Mucosa of gallbladder (tissue), 1 donor: ENCODE measurements around the gene NUDCD3. TPM values are rescaled to one million over a fixed set of nuclear protein-coding genes. Genes with fewer than 3 reads are reported as not detected.
"Not testable (repeated sequence)": the region's sequence is repeated elsewhere in the genome, so short reads cannot be mapped to it uniquely, and the experiment has no call there.

Experiments used
- DNase-seq: peaks from one replicate; pipeline ENCODE4 v3.0.0-alpha.2; 2020; ENCODE audit warnings: low spot score
- total RNA-seq: library from RNA; stranded (reverse); gene quantifications from one replicate; pipeline ENCODE4 v1.2.1, GENCODE V29; 2021
- donor health status: DM: no; HTN: no; CAD: no.

The NUDCD3 gene
- total RNA-seq, 1 donor from 2014 or later, result 122 TPM

GRCh38 chr7:44448922-44449583, 41.4 kb downstream of the NUDCD3 start:
- DNase-seq, result no peak

- no peak for DNase-seq
Measured at GRCh38 chr7:44447874-44448425, 42.5 kb downstream of the NUDCD3 start.

- DNase-seq, result no peak
Measured at GRCh38 chr7:44445986-44446671, 44.3 kb downstream of the NUDCD3 start.

GRCh38 chr7:44441079-44441478, 49.4 kb downstream of the NUDCD3 start:
- DNase-seq, result no peak

- DNase-seq, result no peak
Measured at GRCh38 chr7:44440577-44441078, 49.8 kb downstream of the NUDCD3 start.

DNA sequence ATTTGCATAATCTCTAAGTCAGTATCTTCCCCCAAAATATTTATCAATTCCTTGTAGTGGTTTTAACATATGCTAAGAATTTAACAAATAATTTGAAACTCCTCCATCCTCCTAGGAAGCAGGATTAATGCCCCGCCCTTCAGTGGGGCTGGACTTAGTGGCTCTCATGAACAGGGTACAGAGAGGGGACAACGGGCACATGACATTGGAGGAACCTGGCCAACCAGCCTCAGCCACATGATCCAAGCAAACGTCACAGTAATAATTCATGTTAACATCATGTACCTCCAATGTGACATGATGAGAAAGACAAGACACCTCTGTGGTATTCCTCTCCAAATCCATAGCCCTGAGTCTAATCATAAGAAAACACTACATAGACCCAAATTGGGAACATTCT, 50.5 kb downstream of the NUDCD3 start:
- no peak for DNase-seq

DNA sequence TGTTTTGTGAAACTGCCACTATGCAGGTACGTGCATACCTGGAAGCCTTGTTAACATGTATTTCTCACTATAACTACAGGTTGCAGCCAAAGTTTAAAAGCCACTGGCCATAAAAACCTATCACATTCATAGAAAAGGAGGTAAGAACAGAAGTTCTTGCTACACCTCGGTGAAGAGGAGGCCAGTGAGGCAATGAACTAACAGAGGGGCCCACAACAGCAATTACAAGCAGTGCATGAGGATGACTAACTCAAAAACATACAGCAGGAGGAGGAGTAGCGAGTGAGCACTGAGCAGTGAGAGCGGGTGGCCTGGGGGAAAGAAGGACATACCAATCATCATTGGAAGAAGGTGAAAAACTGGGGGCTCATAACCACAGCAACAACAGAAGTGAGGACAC, 51.6 kb downstream of the NUDCD3 start:
- DNase-seq, result no peak

DNA sequence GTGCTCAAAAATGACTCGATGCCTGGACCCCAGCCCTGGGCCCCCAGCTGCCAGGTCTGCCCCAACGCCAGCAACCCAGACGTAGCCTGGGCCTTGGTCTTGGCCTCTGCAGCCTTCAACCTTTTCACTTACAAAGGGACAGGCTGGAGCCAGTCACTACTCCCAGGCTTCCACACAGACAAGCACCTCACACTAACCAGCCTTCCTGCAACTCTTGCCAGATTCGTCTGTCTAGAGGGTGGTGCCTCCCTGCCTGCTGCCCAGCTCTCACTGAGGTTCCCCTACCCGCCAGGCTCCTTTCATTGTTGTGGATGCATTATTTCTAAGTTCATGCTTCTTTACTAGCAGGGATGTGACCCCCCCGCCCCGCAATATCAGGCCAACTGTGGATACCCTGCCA, 56.3 kb downstream of the NUDCD3 start:
- DNase-seq, result no peak

DNA sequence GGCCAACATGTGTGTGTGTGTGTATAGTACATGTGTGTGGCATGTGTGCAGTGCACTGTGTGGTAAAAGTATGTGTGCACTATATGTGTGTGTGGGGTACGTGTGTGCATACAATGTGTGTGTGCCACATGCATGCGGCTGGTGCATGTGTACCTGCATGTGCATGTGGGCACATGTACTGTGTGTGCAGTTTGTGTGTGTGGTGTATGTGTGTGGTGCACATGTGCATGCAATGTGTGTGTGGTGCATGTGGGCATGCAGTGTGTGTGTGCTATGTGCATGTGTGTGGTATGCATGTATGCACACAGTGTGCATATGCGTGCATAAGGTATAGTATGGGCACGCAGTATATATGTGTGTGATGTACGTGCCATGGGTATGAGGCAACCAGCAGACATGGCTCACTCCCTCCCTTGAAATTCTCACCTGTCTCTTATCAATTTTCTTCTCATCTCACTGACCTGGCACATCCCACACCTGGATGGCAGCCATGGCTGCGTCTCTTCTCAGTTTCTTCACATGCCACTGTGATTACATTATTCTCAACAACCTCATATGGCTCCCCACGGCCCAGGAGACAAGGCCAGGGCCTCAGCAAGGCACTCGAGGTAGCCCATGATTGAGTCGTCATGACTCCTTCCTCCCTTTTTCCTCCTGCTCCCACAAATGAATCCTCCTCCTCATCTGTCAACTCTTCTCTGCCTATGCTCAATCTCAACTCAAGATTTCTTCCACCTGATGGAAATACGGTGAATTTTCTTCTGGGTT, 57.0 kb downstream of the NUDCD3 start:
- DNase-seq, result no peak

DNA sequence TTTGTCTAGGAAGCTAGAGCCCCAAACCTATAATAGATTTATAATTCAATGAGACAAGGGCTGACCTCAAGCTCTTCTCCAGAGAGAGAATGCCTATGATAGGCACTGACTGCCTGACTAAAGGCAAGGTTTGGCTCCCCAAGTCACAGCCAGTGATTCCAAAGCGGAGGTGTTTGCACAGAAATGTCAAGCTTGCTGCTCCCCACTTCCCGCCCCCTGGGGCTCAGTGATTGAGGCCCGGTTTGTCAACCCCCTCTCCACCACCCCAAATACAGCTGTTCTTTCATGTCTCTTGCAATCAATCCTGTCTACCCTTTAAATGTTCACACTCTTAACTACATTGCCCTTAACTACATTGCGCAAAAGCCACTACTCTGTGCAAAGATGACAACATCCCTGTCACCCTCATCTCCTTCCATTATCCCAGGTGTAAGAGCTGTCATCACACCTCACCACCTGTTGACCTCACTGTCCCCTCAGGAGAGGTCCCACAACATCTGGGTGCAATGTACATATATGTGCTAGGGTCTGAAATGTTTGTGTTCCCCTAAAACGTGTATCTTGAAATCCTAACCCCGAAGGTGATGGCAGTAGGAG, 58.0 kb downstream of the NUDCD3 start:
- DNase-seq, result no peak

DNA sequence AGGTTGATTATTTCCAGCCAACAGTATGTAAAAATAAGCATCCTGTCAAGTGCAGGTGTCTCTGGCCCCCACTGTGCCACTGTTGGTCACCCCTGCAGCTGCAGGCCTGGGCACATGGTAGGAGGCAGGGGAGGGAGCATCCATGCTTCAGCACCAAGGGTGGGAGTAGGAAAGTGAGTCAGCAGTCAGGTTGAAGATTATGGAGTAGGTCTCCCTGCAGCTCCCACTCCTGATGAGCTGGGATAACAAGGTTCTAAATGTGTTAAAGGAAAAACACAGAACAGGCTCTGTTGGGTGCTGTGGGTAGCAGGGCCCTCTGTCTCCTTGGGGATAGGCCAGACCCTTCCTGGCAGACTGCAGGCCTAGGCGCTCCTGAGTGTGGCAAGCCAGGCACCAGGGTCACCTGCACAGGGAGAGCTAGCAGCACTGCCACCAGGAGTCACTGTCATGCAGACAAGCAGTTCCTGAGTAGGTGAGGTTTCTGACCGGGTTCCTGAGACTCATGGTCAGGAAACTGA, 59.3 kb downstream of the NUDCD3 start:
- DNase-seq, result no peak

- DNase-seq, result no peak
Measured at GRCh38 chr7:44430054-44430453, 60.4 kb downstream of the NUDCD3 start.

DNA sequence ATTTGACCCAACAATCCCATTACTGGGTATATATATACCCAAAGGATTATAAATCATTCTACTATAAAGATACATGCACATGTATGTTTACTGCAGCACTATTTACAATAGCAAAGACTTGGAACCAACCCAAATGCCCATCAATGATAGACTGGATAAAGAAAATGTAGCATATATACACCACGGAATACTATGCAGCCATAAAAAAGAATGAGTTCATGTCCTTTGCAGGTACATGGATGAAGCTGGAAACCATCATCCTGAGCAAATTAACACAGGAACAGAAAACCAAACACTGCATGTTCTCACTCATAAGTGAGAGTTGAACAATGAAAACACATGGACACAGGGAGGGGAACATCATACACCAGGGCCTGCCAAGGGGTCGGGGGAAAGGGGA, 65.7 kb downstream of the NUDCD3 start:
- DNase-seq, result not testable (repeated sequence)

DNA sequence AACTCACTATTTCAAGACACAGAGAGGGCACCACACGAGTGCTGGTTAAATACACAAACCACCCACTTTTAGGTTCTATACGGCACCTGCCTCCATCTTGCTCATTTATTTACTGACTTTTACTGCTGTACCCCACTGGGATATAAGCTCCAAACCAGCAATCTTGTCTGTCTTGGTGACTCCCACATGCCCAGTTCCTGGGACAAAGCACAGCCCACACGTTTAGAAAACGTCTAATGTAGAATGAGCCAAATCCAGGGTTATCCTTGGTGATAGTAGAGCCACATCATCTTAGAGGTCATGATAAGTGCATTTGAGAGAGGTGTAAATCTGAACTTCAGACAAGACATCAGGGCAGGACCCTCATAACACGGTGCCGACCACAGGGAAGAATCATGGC, 73.5 kb downstream of the NUDCD3 start:
- no peak for DNase-seq

- no peak for DNase-seq
Measured at GRCh38 chr7:44415510-44415909, 74.9 kb downstream of the NUDCD3 start.

GRCh38 chr7:44415047-44415446, 75.4 kb downstream of the NUDCD3 start:
- DNase-seq, result no peak

GRCh38 chr7:44411306-44411705, 79.2 kb downstream of the NUDCD3 start:
- DNase-seq, result no peak

DNA sequence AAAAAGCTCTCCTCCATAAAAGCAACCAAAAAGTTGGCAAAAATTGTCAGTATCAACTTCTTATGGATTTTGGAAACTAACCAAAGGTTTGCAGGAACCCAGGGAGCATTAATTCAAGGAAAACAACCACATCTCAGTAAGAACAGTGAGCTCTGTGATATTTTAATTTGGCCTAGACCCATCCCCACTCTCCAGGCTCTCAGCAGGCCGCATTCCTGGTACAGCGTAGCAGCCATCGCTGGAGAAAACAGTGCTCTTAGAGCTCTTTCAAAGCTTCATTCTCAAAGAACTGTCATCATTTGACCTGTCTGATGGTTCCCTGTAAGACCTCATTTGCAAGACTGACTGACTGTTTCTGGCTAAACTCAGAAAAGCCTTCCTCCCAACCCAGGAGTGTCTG, 81.9 kb downstream of the NUDCD3 start:
- no peak for DNase-seq

DNA sequence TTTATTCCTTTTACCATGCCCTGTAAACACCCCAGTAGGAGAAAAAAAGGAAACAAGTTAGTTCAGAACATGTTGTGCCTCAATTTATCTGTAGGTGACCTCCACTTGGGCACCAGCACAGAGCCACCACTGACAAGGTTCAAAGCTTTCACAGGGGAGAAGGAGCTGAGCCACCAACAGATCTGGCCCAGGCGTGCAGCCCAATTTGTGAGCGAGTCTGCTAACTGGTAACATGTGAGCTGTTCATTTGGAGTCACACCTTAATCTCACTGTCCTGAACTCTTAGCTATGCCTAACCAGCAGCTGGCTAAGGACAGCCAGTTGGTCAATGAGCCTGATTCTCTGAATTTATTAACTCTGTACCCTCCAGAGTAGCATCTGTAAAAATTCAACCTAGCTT, 86.7 kb downstream of the NUDCD3 start:
- DNase-seq, result no peak

GRCh38 chr7:44403176-44403759, 87.2 kb downstream of the NUDCD3 start:
- DNase-seq, result no peak

DNA sequence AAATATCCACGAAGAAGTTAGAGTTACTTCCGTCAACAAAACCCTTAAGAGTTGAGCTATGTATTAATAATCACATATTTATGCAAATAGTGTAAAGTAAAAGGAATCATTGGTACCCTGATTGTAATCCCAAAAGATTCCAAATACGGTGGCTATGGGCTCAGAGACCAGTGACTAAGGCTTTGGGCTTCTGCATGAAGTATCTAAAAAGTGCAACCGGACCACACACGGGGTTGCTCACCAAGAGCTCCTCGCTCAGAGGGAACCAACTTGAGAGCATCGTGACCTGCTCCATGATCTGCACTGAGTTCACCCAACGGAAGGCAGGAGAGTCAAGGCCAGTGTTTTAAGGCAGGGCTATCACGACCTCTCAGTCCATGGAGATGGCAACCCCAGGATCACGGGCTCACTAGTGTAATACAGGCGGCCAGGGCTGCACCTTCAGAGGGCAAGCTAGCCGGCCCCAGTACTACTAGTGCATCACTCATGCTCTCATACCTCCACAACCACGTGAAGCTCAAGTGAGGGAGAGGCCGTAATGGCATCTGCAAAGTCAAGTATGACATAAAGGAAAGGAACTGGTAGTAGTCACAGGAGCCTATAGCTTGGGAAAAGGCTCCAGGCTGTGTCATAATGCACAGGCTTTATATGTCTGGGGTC, 87.9 kb downstream of the NUDCD3 start:
- DNase-seq, result no peak
